CD14-positive monocyte (primary cell): ENCODE data around the gene COL25A1. TPM values are rescaled to one million over a fixed set of nuclear protein-coding genes. Genes with fewer than 3 reads are reported as not detected.
"Not testable (repeated sequence)": the region's sequence is repeated elsewhere in the genome, so short reads cannot be mapped to it uniquely, and the experiment has no call there.

Experiments used
- DNase-seq, 3 donors: peaks; one replicate each; pipeline ENCODE4 v3.0.0-alpha.2; 2011 to 2022
- H2AFZ ChIP-seq: 2 replicates; pipeline ENCODE4 v1.6.0; 2012; ENCODE audit warnings: mild to moderate bottlenecking, low read depth, low read length, inconsistent platforms; ENCODE audit not compliant: insufficient read depth, poor library complexity, severe bottlenecking
- H3K27ac ChIP-seq, 2 donors: 1 replicate in 1 of 2; 2 replicates in 1 of 2; pipeline ENCODE4 v1.5.1; 2012 to 2013; ENCODE audit warnings: low read length in 2 of 2, control low read depth in 1 of 2, inconsistent platforms in 1 of 2, low read depth in 1 of 2, mild to moderate bottlenecking in 1 of 2
- H3K27me3 ChIP-seq, 2 donors: one replicate each; pipeline versions ENCODE4 v1.6.0 to v1.6.1; 2011 to 2013; ENCODE audit warnings: low read length in 2 of 2; ENCODE audit not compliant: control insufficient read depth in 2 of 2, insufficient read depth in 2 of 2
- H3K36me3 ChIP-seq, 2 donors: replicated peaks in 1 of 2; 1 replicate in 1 of 2; 2 replicates in 1 of 2; pipeline versions ENCODE4 v1.5.1 to v1.6.1; 2012 to 2013; ENCODE audit warnings: low read length in 2 of 2, control low read depth in 1 of 2, inconsistent platforms in 1 of 2, mild to moderate bottlenecking in 1 of 2; ENCODE audit not compliant: insufficient read depth in 2 of 2, control insufficient read depth in 1 of 2
- H3K4me1 ChIP-seq, 2 donors: 1 replicate in 1 of 2; 2 replicates in 1 of 2; pipeline versions ENCODE4 v1.5.1 to v1.6.1; 2012 to 2013; ENCODE audit warnings: low read length in 2 of 2, control low read depth in 1 of 2, inconsistent platforms in 1 of 2, mild to moderate bottlenecking in 1 of 2, moderate library complexity in 1 of 2; ENCODE audit not compliant: insufficient read depth in 2 of 2, control insufficient read depth in 1 of 2
- H3K4me2 ChIP-seq: replicated peaks from 2 replicates; pipeline ENCODE3; 2012; ENCODE audit warnings: low read length, moderate library complexity, mild to moderate bottlenecking; ENCODE audit not compliant: poor library complexity, severe bottlenecking; ENCODE audit errors: extremely low read depth
- H3K4me3 ChIP-seq, 3 experiments: fragments of 200-600 bp in 1 of 3; sonication (generic) in 1 of 3; replicated peaks in 1 of 3; 1 replicate in 2 of 3; 2 replicates in 1 of 3; pipeline ENCODE4 v1.5.1; 2011 to 2013; ENCODE audit warnings: low read length in 3 of 3, mild to moderate bottlenecking in 3 of 3, control low read depth in 2 of 3, low read depth in 2 of 3, inconsistent platforms in 1 of 3, moderate library complexity in 1 of 3
- H3K79me2 ChIP-seq: 2 replicates; pipeline ENCODE4 v1.6.0; 2012; ENCODE audit warnings: mild to moderate bottlenecking, control low read depth, inconsistent platforms, low read length, moderate library complexity; ENCODE audit not compliant: insufficient read depth
- H3K9ac ChIP-seq: 2 replicates; pipeline ENCODE4 v1.6.0; 2017; ENCODE audit warnings: low read length, mild to moderate bottlenecking; ENCODE audit not compliant: insufficient read depth, poor library complexity, severe bottlenecking
- H3K9me3 ChIP-seq, 2 donors: replicated peaks in 1 of 2; 1 replicate in 1 of 2; 2 replicates in 1 of 2; pipeline versions ENCODE4 v1.5.1 to v1.6.1; 2012 to 2013; ENCODE audit warnings: low read length in 2 of 2, control low read depth in 1 of 2; ENCODE audit not compliant: control insufficient read depth in 1 of 2, insufficient read depth in 1 of 2
- H4K20me1 ChIP-seq: 2 replicates; pipeline ENCODE4 v1.6.0; 2012; ENCODE audit warnings: mild to moderate bottlenecking, low read length, control low read depth, moderate library complexity; ENCODE audit not compliant: insufficient read depth
- H3K27ac Mint-ChIP-seq, 7 donors: one replicate each; pipeline ENCODE4 v1.8.0; 2020; ENCODE audit warnings: mild to moderate bottlenecking in 7 of 7, mixed read lengths in 7 of 7, moderate library complexity in 6 of 7, inconsistent platforms in 2 of 7
- H3K27me3 Mint-ChIP-seq, 3 donors: one replicate each; pipeline ENCODE4 v1.8.0; 2021 to 2022; ENCODE audit warnings: low read depth in 3 of 3, mild to moderate bottlenecking in 3 of 3, mixed read lengths in 3 of 3, moderate library complexity in 3 of 3, inconsistent platforms in 1 of 3
- H3K36me3 Mint-ChIP-seq, 2 donors: one replicate each; pipeline ENCODE4 v1.8.0; 2020; ENCODE audit warnings: mixed read lengths in 2 of 2, inconsistent platforms in 1 of 2, mild to moderate bottlenecking in 1 of 2
- H3K4me1 Mint-ChIP-seq: one replicate; pipeline ENCODE4 v1.8.0; 2020; ENCODE audit warnings: mild to moderate bottlenecking, mixed read lengths
- H3K4me3 Mint-ChIP-seq, 2 donors: one replicate each; pipeline ENCODE4 v1.8.0; 2020; ENCODE audit warnings: mild to moderate bottlenecking in 2 of 2, mixed read lengths in 2 of 2, moderate library complexity in 1 of 2
- H3K9me3 Mint-ChIP-seq, 7 donors: one replicate each; pipeline ENCODE4 v1.8.0; 2020 to 2022; ENCODE audit warnings: mixed read lengths in 7 of 7, mild to moderate bottlenecking in 6 of 7, moderate library complexity in 6 of 7, inconsistent platforms in 2 of 7
- WGBS: methylation state at CpG from one replicate; pipeline ENCODE4 v1.1.5; 2013; ENCODE audit warnings: missing lambda C conversion rate; ENCODE audit not compliant: insufficient coverage; 5-methylcytosine and 5-hydroxymethylcytosine counted together
- intact Hi-C, 2 donors: fragments of 100-400 bp; cut with micrococcal nuclease; formaldehyde crosslinking; loops; one replicate each; pipeline versions ENCODE4 v1.15.0 to v1.15.1; 2023
- polyA plus RNA-seq, 3 donors: library from polyadenylated mRNA; depleted of rRNA in 1 of 3; unstranded in 2 of 3; stranded (reverse) in 1 of 3; fragments of 300-500 nt in 2 of 3; fragments of >200 nt in 1 of 3; fragmentation: Illumina TruSeq in 2 of 3; gene quantifications; 1 replicate in 2 of 3; 2 replicates in 1 of 3; pipeline ENCODE4 v1.2.3, GENCODE V29; 2012 to 2021
- TF ChIP-seq, protein P1 (sequence below): fragments of 200-600 bp; IDR thresholded peaks from one replicate; pipeline ENCODE4 v1.8.0; 2022; ENCODE audit warnings: antibody characterized with exemption, mild to moderate bottlenecking

COL25A1 gene
- polyA plus RNA-seq, 3 donors = not detected

DNA sequence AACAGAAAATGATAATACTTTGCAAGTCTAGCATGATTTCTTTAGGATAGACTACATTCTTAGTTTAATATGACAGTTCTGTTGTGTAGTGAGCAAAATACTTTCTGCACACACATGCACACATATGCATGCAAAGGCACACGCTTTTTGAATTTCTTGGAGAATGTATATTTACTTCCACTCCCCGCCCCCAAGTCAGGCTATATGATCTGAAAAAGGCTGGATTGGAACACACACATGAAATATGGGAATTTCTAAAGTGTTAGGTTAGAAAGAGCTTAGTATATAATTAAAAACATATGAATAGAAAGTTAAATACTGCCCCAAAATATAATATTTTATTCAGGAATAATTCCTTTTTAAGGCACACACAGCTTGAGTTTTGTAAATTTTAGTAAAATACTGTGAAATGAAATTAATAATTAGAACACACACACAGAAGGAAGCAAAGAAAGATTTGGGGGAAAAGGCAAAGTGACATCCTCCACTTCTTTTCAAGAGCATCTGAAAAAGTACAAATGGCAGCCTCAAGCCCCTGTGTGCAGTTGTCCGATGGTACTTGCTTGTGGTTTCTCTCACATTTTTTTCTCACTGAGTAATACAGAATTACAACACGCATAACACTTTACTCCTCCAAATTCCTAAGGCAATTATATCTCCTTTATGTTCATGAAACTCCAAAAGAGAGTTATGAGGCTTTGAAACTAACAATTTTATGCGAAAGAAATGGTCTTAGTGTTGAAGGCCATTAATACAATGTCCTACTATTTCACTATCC lies 310.7 kb downstream of the COL25A1 start:
- no peak for DNase-seq
- Mint-ChIP-seq H3K27ac (no peak overlapping the region), H3K4me3 (no peak overlapping the region), H3K27me3 (peaks cover 0 to 1% (median 0%) of the 10 kb centered on the region in 3 donors), H3K9me3 (peaks cover 0 to 10% (median 4%) of the 10 kb centered on the region in 7 donors), H3K4me1 (no peaks in the 10 kb centered on the region), H3K36me3 (no peaks in the 10 kb centered on the region)
- Histone ChIP-seq H3K36me3 (no peaks in the 10 kb centered on the region), H3K4me2 (no peak overlapping the region), H3K4me1 (no peaks in the 10 kb centered on the region), H2AFZ (no peak overlapping the region), H3K79me2 (no peaks in the 10 kb centered on the region), H3K4me3 (no peak overlapping the region), H3K27me3 (no peaks in the 10 kb centered on the region), H3K27ac (no peak overlapping the region), H3K9ac (no peak overlapping the region), H3K9me3 (peaks cover 0 to 7% of the 10 kb centered on the region in 2 donors), H4K20me1 (no peaks in the 10 kb centered on the region)
- TF ChIP-seq, protein P1, sequence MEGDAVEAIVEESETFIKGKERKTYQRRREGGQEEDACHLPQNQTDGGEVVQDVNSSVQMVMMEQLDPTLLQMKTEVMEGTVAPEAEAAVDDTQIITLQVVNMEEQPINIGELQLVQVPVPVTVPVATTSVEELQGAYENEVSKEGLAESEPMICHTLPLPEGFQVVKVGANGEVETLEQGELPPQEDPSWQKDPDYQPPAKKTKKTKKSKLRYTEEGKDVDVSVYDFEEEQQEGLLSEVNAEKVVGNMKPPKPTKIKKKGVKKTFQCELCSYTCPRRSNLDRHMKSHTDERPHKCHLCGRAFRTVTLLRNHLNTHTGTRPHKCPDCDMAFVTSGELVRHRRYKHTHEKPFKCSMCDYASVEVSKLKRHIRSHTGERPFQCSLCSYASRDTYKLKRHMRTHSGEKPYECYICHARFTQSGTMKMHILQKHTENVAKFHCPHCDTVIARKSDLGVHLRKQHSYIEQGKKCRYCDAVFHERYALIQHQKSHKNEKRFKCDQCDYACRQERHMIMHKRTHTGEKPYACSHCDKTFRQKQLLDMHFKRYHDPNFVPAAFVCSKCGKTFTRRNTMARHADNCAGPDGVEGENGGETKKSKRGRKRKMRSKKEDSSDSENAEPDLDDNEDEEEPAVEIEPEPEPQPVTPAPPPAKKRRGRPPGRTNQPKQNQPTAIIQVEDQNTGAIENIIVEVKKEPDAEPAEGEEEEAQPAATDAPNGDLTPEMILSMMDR = no peak
- intact Hi-C loops = no loop called here
- WGBS = no CpG with 5 or more reads among the region's 5 CpGs

DNA sequence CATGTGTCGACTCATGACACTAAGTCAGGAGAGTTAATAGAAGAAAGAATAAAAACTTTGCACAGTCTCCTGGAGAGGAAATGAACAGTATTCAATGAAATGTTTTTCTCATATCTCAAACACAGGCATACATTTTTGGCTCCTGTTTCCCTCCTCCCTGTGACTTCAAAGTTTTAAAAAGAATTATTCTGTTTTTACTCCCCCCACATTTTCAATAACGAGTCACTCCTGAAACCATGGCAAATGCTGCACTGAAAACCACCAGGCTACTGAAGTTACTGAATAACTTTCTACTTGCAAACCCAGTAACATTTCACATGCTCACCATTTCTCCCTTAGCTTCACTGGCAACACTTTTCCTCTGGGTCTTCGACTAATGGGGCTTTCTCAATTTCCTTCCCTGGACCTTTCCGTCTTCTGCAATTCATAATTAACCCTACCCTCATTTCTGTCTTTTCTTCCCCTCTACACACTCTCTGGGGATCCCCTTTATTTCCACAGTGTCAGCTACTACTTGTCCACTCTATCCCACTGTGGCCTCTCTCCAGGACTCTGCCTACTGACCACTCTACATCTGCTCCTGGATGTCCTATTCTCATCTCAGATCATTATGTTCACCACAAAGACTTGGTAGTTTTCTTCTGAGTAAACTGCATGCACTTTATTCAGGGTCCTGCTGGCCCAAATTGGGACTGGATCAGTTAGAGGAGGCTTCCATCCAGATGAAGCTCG lies 313.8 kb downstream of the COL25A1 start:
- WGBS = 57% methylated on average over 4 of the region's 5 CpGs
- no peak overlapping the region for H3K9ac ChIP-seq
- H3K79me2 ChIP-seq = no peaks in the 10 kb centered on the region
- H4K20me1 ChIP-seq = no peaks in the 10 kb centered on the region
- H2AFZ ChIP-seq = no peak overlapping the region
- H3K4me2 ChIP-seq = no peak overlapping the region
- Mint-ChIP-seq H3K27ac (no peak overlapping the region), H3K4me3 (no peak overlapping the region), H3K9me3 (peaks cover 0 to 5% (median 4%) of the 10 kb centered on the region in 7 donors), H3K27me3 (no peaks in the 10 kb centered on the region), H3K36me3 (no peaks in the 10 kb centered on the region), H3K4me1 (no peaks in the 10 kb centered on the region)
- H3K27me3 ChIP-seq = no peaks in the 10 kb centered on the region
- DNase-seq = no peak
- H3K27ac ChIP-seq = no peak overlapping the region
- intact Hi-C loops = no loop called here
- H3K36me3 ChIP-seq = no peaks in the 10 kb centered on the region
- no peak overlapping the region for H3K4me3 ChIP-seq
- TF ChIP-seq, protein P1 = no peak
- H3K4me1 ChIP-seq = no peaks in the 10 kb centered on the region
- peaks cover 0 to 4% of the 10 kb centered on the region in 2 donors for H3K9me3 ChIP-seq

DNA sequence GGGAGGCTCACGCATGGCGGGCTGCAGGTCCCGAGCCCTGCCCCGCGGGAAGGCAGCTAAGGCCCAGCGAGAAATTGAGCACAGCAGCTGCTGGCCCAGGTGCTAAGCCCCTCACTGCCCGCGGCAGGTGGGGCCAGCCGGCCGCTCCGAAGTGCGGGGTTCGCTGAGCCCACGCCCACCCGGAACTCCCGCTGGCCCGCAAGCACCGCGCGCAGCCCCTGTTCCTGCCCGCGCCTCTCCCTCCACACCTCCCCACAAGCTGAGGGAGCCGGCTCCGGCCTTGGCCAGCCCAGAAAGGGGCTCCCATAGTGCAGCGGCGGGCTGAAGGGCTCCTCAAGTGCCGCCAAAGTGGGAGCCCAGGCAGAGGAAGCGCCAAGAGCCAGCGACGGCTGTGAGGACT lies 318.0 kb downstream of the COL25A1 start:
- not testable (repeated sequence) for H3K36me3 ChIP-seq
- WGBS = 98% methylated on average over 26 of the region's 30 CpGs

More for the DNA sequence above, 318.0 kb downstream of the COL25A1 start:
- H3K36me3 Mint-ChIP-seq, H3K4me2 ChIP-seq, H3K9ac ChIP-seq, H3K27me3 Mint-ChIP-seq, H3K27ac ChIP-seq, H3K79me2 ChIP-seq, H3K4me3 Mint-ChIP-seq, H2AFZ ChIP-seq, H3K9me3 ChIP-seq, H3K4me3 ChIP-seq, DNase-seq, H4K20me1 ChIP-seq, intact Hi-C loops, H3K27ac Mint-ChIP-seq, H3K4me1 ChIP-seq, H3K27me3 ChIP-seq, H3K4me1 Mint-ChIP-seq: not testable (repeated sequence)
- peaks cover 0 to 11% (median 5%) of the 10 kb centered on the region in 7 donors for H3K9me3 Mint-ChIP-seq
